HCT116 (cell line): ENCODE results near the gene CST11.

Experiments
- CTCF ChIP-seq, 3 experiments: fragments of 200-600 bp in 1 of 3; sonication (generic) in 1 of 3; IDR thresholded peaks in 2 of 3; conservative IDR thresholded peaks in 1 of 3; 2 replicates each; pipeline ENCODE4 v1.5.1; 2012 to 2017; ENCODE audit warnings: low read depth in 2 of 3, low read length in 2 of 3, antibody characterized with exemption in 1 of 3, borderline replicate concordance in 1 of 3, control low read depth in 1 of 3, mild to moderate bottlenecking in 1 of 3, mixed read lengths in 1 of 3, mixed run types in 1 of 3, moderate library complexity in 1 of 3; ENCODE audit not compliant: insufficient read depth in 1 of 3
- EZH2 ChIP-seq: fragments of 200-600 bp; sonication (generic); IDR thresholded peaks from 2 replicates; pipeline ENCODE4 v1.6.1; 2017; ENCODE audit warnings: antibody characterized with exemption, mixed run types
- EZH2phosphoT487 ChIP-seq: fragments of 200-600 bp; IDR thresholded peaks from 2 replicates; pipeline ENCODE4 v1.6.1; 2018; ENCODE audit warnings: antibody characterized with exemption, borderline replicate concordance
- JUND ChIP-seq: IDR thresholded peaks from 2 replicates; pipeline ENCODE4 v1.6.1; 2012
- POLR2A ChIP-seq: IDR thresholded peaks from 2 replicates; pipeline ENCODE4 v1.7.0; 2011; ENCODE audit warnings: borderline replicate concordance; ENCODE audit not compliant: insufficient read depth, insufficient read length; ENCODE audit errors: extremely low read depth
- RAD21 ChIP-seq: IDR thresholded peaks from 2 replicates; pipeline ENCODE4 v1.6.1; 2012; ENCODE audit warnings: low read depth, mild to moderate bottlenecking
- SIN3A ChIP-seq: IDR thresholded peaks from 2 replicates; pipeline ENCODE4 v1.6.1; 2012; ENCODE audit warnings: low read depth
- TCF7L2 ChIP-seq: IDR thresholded peaks from 2 replicates; pipeline ENCODE4 v1.7.0; 2011; ENCODE audit warnings: borderline replicate concordance, inconsistent platforms; ENCODE audit not compliant: insufficient read depth, insufficient read length; ENCODE audit errors: extremely low read depth
- TF ChIP-seq, protein P1 (sequence below): IDR thresholded peaks from 2 replicates; pipeline ENCODE4 v1.6.1; 2011; ENCODE audit warnings: mild to moderate bottlenecking, low read length, moderate library complexity; ENCODE audit not compliant: insufficient replicate concordance; ENCODE audit errors: extremely low read depth

- TF ChIP-seq, protein P1, sequence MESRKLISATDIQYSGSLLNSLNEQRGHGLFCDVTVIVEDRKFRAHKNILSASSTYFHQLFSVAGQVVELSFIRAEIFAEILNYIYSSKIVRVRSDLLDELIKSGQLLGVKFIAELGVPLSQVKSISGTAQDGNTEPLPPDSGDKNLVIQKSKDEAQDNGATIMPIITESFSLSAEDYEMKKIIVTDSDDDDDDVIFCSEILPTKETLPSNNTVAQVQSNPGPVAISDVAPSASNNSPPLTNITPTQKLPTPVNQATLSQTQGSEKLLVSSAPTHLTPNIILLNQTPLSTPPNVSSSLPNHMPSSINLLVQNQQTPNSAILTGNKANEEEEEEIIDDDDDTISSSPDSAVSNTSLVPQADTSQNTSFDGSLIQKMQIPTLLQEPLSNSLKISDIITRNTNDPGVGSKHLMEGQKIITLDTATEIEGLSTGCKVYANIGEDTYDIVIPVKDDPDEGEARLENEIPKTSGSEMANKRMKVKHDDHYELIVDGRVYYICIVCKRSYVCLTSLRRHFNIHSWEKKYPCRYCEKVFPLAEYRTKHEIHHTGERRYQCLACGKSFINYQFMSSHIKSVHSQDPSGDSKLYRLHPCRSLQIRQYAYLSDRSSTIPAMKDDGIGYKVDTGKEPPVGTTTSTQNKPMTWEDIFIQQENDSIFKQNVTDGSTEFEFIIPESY, result no peak
- no peak for TF ChIP-seq EZH2phosphoT487
- TF ChIP-seq JUND, result no peak
- TF ChIP-seq CTCF (IDR thresholded peaks at IDR 0.05 in 2 of 3, conservative IDR thresholded peaks at IDR 0.05 in 1 of 3; ENCODE audit: borderline replicate concordance in 1 of 3, insufficient read depth in 1 of 3, low read depth in 2 of 3, low read length in 2 of 3), result no peak
- TF ChIP-seq EZH2, result no peak
- no peak for TF ChIP-seq SIN3A
- no peak for TF ChIP-seq POLR2A
- TF ChIP-seq RAD21, result no peak
- TF ChIP-seq TCF7L2, result no peak
Measured at GRCh38 chr20:23445596-23446217, 7.0 kb downstream of the CST11 start.
